NK-92 (cell line): ENCODE measurements around the gene IQCE.
"Not testable (repeated sequence)": the region's sequence is repeated elsewhere in the genome, so short reads cannot be mapped to it uniquely, and the experiment has no call there.

ENCODE experiments used
- DNase-seq: peaks from one replicate; lab custom pipeline; 2025; ENCODE audit not compliant: unreplicated experiment; lab: John Stamatoyannopoulos, UW

The IQCE gene

GRCh38 chr7:2551418-2551817 lies 7.4 kb upstream of the IQCE start:
- DNase-seq, result no peak

- DNase-seq, result no peak
Measured at GRCh38 chr7:2553108-2553507, 5.7 kb upstream of the IQCE start.

GRCh38 chr7:2553831-2554581 lies 4.8 kb upstream of the IQCE start:
- DNase-seq, result no peak

- DNase-seq, result no peak
Measured at GRCh38 chr7:2554661-2555111, 4.1 kb upstream of the IQCE start.

GRCh38 chr7:2555121-2556052 lies 3.4 kb upstream of the IQCE start, which contains the start of gene BRAT1:
Gene BRAT1, minus strand, starts transcription at chr7:2555524. Its CDS starts 1,093 bp downstream, at chr7:2554431.
- peak; percentile 51 for DNase-seq

GRCh38 chr7:2559283-2559950 lies 638 bp downstream of the IQCE start:
- DNase-seq, result no peak

- not testable (repeated sequence) for DNase-seq
Measured at GRCh38 chr7:2563955-2564354, 5.2 kb downstream of the IQCE start.

- DNase-seq, result no peak
Measured at GRCh38 chr7:2564970-2565540, 6.3 kb downstream of the IQCE start.

GRCh38 chr7:2566348-2566889 lies 7.6 kb downstream of the IQCE start:
- no peak for DNase-seq

GRCh38 chr7:2566890-2567678 lies 8.3 kb downstream of the IQCE start:
- DNase-seq, result no peak

- no peak for DNase-seq
Measured at GRCh38 chr7:2567679-2568278, 9.0 kb downstream of the IQCE start.

- DNase-seq, result no peak
Measured at GRCh38 chr7:2568521-2569223, 9.9 kb downstream of the IQCE start.

- DNase-seq, result no peak
Measured at GRCh38 chr7:2569421-2569820, 10.6 kb downstream of the IQCE start.

- no peak for DNase-seq
Measured at GRCh38 chr7:2570021-2570420, 11.2 kb downstream of the IQCE start.

- no peak for DNase-seq
Measured at GRCh38 chr7:2571409-2571808, 12.6 kb downstream of the IQCE start.

GRCh38 chr7:2572101-2572842 lies 13.5 kb downstream of the IQCE start:
- DNase-seq, result no peak

GRCh38 chr7:2573761-2574160 lies 15.0 kb downstream of the IQCE start:
- DNase-seq, result no peak

GRCh38 chr7:2575046-2575732 lies 16.4 kb downstream of the IQCE start:
- no peak for DNase-seq
